Upper lobe of left lung (tissue), 4 donors: ENCODE results near the gene SGSM1.

Experiments
- CTCF ChIP-seq, 6 experiments: fragments of 450-650 bp in 4 of 6; fragments of 200-600 bp in 2 of 6; sonication (generic) in 2 of 6; IDR thresholded peaks; one replicate each; pipeline ENCODE4 v1.5.1; 2016 to 2019; ENCODE audit warnings: antibody characterized with exemption in 6 of 6
- EP300 ChIP-seq, 4 donors: sonication (generic); formaldehyde crosslinking; IDR thresholded peaks; one replicate each; pipeline ENCODE4 v1.5.1; 2017; ENCODE audit warnings: antibody characterized with exemption in 4 of 4, control low read depth in 2 of 4
- POLR2A ChIP-seq, 4 donors: fragments of 450-650 bp; IDR thresholded peaks; one replicate each; pipeline ENCODE4 v1.5.1; 2016 to 2017; ENCODE audit warnings: antibody characterized with exemption in 4 of 4, mild to moderate bottlenecking in 2 of 4
- POLR2AphosphoS5 ChIP-seq, 2 donors: sonication (generic); formaldehyde crosslinking; IDR thresholded peaks; one replicate each; pipeline ENCODE4 v1.5.1; 2017; ENCODE audit warnings: antibody characterized with exemption in 2 of 2

GRCh38 chr22:24831687-24832086 is 25.7 kb downstream of the SGSM1 start:
- TF ChIP-seq POLR2A (IDR thresholded peaks at IDR 0.05) (no peak), CTCF (IDR thresholded peaks at IDR 0.05) (no peak), EP300 (IDR thresholded peaks at IDR 0.05) (no peak), POLR2AphosphoS5 (IDR thresholded peaks at IDR 0.05) (no peak)
